ENCODE results near the gene ZNF430.

The ZNF430 gene

GRCh38 chr19:21098291-21098690, 77.8 kb downstream of the ZNF430 start:
- TF ChIP-seq, protein P1, sequence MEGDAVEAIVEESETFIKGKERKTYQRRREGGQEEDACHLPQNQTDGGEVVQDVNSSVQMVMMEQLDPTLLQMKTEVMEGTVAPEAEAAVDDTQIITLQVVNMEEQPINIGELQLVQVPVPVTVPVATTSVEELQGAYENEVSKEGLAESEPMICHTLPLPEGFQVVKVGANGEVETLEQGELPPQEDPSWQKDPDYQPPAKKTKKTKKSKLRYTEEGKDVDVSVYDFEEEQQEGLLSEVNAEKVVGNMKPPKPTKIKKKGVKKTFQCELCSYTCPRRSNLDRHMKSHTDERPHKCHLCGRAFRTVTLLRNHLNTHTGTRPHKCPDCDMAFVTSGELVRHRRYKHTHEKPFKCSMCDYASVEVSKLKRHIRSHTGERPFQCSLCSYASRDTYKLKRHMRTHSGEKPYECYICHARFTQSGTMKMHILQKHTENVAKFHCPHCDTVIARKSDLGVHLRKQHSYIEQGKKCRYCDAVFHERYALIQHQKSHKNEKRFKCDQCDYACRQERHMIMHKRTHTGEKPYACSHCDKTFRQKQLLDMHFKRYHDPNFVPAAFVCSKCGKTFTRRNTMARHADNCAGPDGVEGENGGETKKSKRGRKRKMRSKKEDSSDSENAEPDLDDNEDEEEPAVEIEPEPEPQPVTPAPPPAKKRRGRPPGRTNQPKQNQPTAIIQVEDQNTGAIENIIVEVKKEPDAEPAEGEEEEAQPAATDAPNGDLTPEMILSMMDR (IDR thresholded peaks at IDR 0.05) = no peak
- no peaks in the 10 kb centered on the region for H3K36me3 ChIP-seq

GRCh38 chr19:21101521-21102242, 81.2 kb downstream of the ZNF430 start:
- peaks cover 0 to 7% (median 0%) of the 10 kb centered on the region in 3 donors for H3K36me3 ChIP-seq

More at GRCh38 chr19:21098291-21098690, 77.8 kb downstream of the ZNF430 start:
- no peak for DNase-seq
- Histone ChIP-seq H3K27ac (no peak overlapping the region), H3K4me3 (no peak overlapping the region), H3K27me3 (no peaks in the 10 kb centered on the region), H3K9me3 (no peaks in the 10 kb centered on the region), H3K4me1 (no peaks in the 10 kb centered on the region)
- intact Hi-C loops (cut with DNase I; ENCODE audit: low total_unique reads) = no loop called here

DNA sequence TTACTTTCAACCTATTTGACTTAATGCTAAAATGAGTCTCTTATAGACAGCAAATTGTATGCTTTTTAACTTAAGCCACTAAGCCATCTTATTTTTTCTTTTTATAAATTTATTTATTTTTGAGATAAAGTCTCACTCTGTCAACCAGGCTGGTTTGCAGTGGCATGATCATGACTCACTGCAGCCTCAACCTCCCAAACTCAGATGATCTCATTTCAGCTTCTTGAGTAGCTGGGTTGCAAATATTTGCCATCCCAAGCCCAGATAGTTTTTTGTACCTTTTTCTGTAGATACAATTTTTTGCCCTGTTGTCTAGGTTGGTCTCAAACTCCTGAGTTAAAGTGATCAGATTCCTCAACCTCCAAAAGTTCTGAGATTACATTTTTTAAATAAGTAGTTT, 88.7 kb downstream of the ZNF430 start:
- Histone ChIP-seq H3K27ac (no peak overlapping the region), H3K4me3 (no peak overlapping the region), H3K9me3 (peaks cover 0 to 14% (median 0%) of the 10 kb centered on the region in 3 donors), H3K4me1 (no peaks in the 10 kb centered on the region), H3K36me3 (peaks cover 8 to 18% (median 14%) of the 10 kb centered on the region in 3 donors), H3K27me3 (no peaks in the 10 kb centered on the region)
- TF ChIP-seq, protein P1 (IDR thresholded peaks at IDR 0.05) = no peak
- no peak for DNase-seq
- intact Hi-C loops (cut with DNase I; ENCODE audit: low total_unique reads) = no loop called here

More at GRCh38 chr19:21101521-21102242, 81.2 kb downstream of the ZNF430 start:
- no peak overlapping the region for H3K27ac ChIP-seq
- H3K9me3 ChIP-seq = no peaks in the 10 kb centered on the region
- TF ChIP-seq, protein P1 (IDR thresholded peaks at IDR 0.05) = no peak
- no peak for DNase-seq
- no peaks in the 10 kb centered on the region for H3K27me3 ChIP-seq
- intact Hi-C loops (cut with DNase I; ENCODE audit: low total_unique reads) = no loop called here
- no peak overlapping the region for H3K4me3 ChIP-seq
- H3K4me1 ChIP-seq = no peaks in the 10 kb centered on the region
